Natural killer cell (primary cell): Measurements from ENCODE around the gene GALNT5. TPM values are rescaled to one million over a fixed set of nuclear protein-coding genes. Genes with fewer than 3 reads are reported as not detected.

ENCODE experiments used
- ATAC-seq, 3 donors: fragments of 150-1000 bp in 2 of 3; fragments of 200-7000 bp in 1 of 3; cut with Tn5 transposase; 1 replicate in 1 of 3; 2 replicates in 2 of 3; pipeline ENCODE4 v1.10.0; 2021; ENCODE audit warnings: mild to moderate bottlenecking in 2 of 3, moderate library complexity in 2 of 3
- DNase-seq, 2 donors: peaks; one replicate each; pipeline versions ENCODE4 v3.0.0 to v3.0.0-alpha.2; 2013 to 2021; ENCODE audit warnings: mixed read lengths in 1 of 2
- H3K27ac ChIP-seq: one replicate; pipeline ENCODE4 v1.5.1; 2013; ENCODE audit warnings: mild to moderate bottlenecking, low read length
- H3K27me3 ChIP-seq: one replicate; pipeline ENCODE4 v1.6.1; 2013; ENCODE audit warnings: low read length; ENCODE audit not compliant: control insufficient read depth, insufficient read depth
- H3K36me3 ChIP-seq: one replicate; pipeline ENCODE4 v1.6.1; 2013; ENCODE audit warnings: low read length; ENCODE audit not compliant: control insufficient read depth, insufficient read depth
- H3K4me1 ChIP-seq: one replicate; pipeline ENCODE4 v1.6.1; 2013; ENCODE audit warnings: low read length; ENCODE audit not compliant: control insufficient read depth, insufficient read depth
- H3K4me3 ChIP-seq: one replicate; pipeline ENCODE4 v1.5.1; 2013; ENCODE audit warnings: low read length
- H3K9me3 ChIP-seq: one replicate; pipeline ENCODE4 v1.6.1; 2013; ENCODE audit warnings: low read length; ENCODE audit not compliant: control insufficient read depth, insufficient read depth
- H3K27ac Mint-ChIP-seq, 2 donors: one replicate each; pipeline ENCODE4 v1.8.0; 2022; ENCODE audit warnings: mild to moderate bottlenecking in 2 of 2, mixed read lengths in 2 of 2, moderate library complexity in 1 of 2
- H3K27me3 Mint-ChIP-seq, 2 donors: one replicate each; pipeline ENCODE4 v1.8.0; 2022; ENCODE audit warnings: low read depth in 2 of 2, mixed read lengths in 2 of 2
- H3K36me3 Mint-ChIP-seq: one replicate; pipeline ENCODE4 v1.8.0; 2022; ENCODE audit warnings: mixed read lengths
- H3K4me1 Mint-ChIP-seq, 2 donors: one replicate each; pipeline ENCODE4 v1.8.0; 2022; ENCODE audit warnings: mixed read lengths in 2 of 2
- H3K4me3 Mint-ChIP-seq: one replicate; pipeline ENCODE4 v1.8.0; 2022; ENCODE audit warnings: mild to moderate bottlenecking, moderate library complexity, mixed read lengths
- H3K9me3 Mint-ChIP-seq, 2 donors: one replicate each; pipeline ENCODE4 v1.8.0; 2022; ENCODE audit warnings: mixed read lengths in 2 of 2
- WGBS: methylation state at CpG from one replicate; pipeline ENCODE4 v1.1.7; 2013; ENCODE audit warnings: missing lambda C conversion rate; ENCODE audit not compliant: insufficient coverage; 5-methylcytosine and 5-hydroxymethylcytosine counted together
- intact Hi-C: fragments of 100-400 bp; cut with micrococcal nuclease; formaldehyde crosslinking; loops from one replicate; pipeline ENCODE4 v1.14.2; 2022
- total RNA-seq, 4 donors: library from RNA; stranded (reverse); fragments of 120-200 nt in 1 of 4; gene quantifications; one replicate each; pipeline versions ENCODE4 v1.2.3 to v1.2.4, GENCODE V29; 2013 to 2022
- TF ChIP-seq, protein P1 (sequence below): fragments of 200-600 bp; IDR thresholded peaks from one replicate; pipeline ENCODE4 v1.8.0; 2022; ENCODE audit warnings: antibody characterized with exemption

GALNT5 gene
- total RNA-seq, 3 donors from 2014 or later (not counting 1 experiment from before 2014, with no cell fraction given): not detected

DNA sequence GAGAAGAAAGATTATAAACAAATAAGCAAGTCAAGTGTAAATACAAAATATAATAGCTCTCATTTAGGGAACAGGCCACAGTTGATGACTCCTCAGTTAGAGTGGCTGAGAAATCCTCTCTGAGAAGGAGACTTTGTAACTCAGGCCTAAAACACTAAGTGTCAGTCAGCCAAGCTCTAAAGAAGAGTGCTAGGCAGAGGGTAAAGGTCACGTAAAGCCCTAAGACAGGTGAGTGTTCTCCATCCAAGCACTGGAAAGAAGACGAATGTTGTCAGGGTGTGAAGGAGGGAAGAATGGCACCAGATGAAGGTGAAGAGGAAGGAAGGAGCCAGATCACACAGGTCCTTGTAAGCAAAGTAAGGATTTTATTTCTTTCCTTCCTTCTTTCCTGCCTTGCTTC is 43.8 kb downstream of the GALNT5 start:
- Histone ChIP-seq H3K27me3 (no peaks in the 10 kb centered on the region), H3K4me3 (no peak overlapping the region), H3K4me1 (no peaks in the 10 kb centered on the region), H3K36me3 (no peaks in the 10 kb centered on the region), H3K9me3 (no peaks in the 10 kb centered on the region), H3K27ac (no peak overlapping the region)
- intact Hi-C loops: no loop called here
- DNase-seq (no peak), ATAC-seq (no peak)
- 90% methylated on average over 2 of the region's 2 CpGs for WGBS
- Mint-ChIP-seq H3K9me3 (no peaks in the 10 kb centered on the region), H3K36me3 (no peaks in the 10 kb centered on the region), H3K27ac (no peak overlapping the region), H3K27me3 (peaks cover 11 to 33% of the 10 kb centered on the region in 2 donors), H3K4me3 (no peak overlapping the region), H3K4me1 (no peaks in the 10 kb centered on the region)
- TF ChIP-seq, protein P1, sequence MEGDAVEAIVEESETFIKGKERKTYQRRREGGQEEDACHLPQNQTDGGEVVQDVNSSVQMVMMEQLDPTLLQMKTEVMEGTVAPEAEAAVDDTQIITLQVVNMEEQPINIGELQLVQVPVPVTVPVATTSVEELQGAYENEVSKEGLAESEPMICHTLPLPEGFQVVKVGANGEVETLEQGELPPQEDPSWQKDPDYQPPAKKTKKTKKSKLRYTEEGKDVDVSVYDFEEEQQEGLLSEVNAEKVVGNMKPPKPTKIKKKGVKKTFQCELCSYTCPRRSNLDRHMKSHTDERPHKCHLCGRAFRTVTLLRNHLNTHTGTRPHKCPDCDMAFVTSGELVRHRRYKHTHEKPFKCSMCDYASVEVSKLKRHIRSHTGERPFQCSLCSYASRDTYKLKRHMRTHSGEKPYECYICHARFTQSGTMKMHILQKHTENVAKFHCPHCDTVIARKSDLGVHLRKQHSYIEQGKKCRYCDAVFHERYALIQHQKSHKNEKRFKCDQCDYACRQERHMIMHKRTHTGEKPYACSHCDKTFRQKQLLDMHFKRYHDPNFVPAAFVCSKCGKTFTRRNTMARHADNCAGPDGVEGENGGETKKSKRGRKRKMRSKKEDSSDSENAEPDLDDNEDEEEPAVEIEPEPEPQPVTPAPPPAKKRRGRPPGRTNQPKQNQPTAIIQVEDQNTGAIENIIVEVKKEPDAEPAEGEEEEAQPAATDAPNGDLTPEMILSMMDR: no peak

DNA sequence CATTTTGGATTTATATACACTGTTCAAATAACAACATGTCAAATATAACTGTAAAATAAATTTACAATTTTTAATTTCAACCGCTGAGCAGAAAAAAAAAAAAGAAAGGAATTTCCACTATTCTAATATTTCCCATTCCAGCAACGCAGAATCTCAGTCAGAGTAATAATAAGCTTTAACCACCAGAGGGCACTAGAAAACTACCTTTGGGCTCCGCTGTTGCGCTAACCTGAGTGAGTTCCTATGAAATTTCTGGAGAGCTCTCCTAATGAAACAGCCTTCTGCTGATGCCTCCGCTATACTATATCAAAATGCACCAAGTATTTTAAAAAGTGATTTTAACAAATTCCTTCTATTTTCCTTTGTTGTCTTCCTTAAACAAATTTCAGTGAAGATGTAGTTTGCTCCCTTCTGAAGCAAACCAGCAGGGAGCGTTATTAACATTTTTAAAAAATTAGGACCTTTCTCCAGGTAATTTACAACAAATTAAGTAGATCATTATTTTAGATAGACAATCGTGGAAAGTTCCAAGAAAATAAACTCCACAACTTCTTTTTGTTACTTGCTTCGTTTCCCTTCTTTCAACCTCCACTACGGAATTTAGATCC is 45.1 kb downstream of the GALNT5 start:
- Histone ChIP-seq H3K27me3 (no peaks in the 10 kb centered on the region), H3K27ac (no peak overlapping the region), H3K4me3 (no peak overlapping the region), H3K36me3 (no peaks in the 10 kb centered on the region), H3K4me1 (no peaks in the 10 kb centered on the region), H3K9me3 (no peaks in the 10 kb centered on the region)
- DNase-seq: peak in 1 of 2 donors; percentile 77
- Mint-ChIP-seq H3K36me3 (no peaks in the 10 kb centered on the region), H3K4me1 (no peaks in the 10 kb centered on the region), H3K27me3 (peaks cover 8 to 32% of the 10 kb centered on the region in 2 donors), H3K4me3 (no peak overlapping the region), H3K9me3 (no peaks in the 10 kb centered on the region), H3K27ac (no peak overlapping the region)
- TF ChIP-seq, protein P1: peak; percentile 97
- ATAC-seq: peak; percentile 72 to 87 (median 75)
- WGBS: 9% methylated on average over 5 of the region's 9 CpGs
- intact Hi-C loops: loop anchor here (1.0 to 2.0 kb wide), 3 partner anchors 291 to 1452 kb away; no protein-coding TSS in a partner anchor

DNA sequence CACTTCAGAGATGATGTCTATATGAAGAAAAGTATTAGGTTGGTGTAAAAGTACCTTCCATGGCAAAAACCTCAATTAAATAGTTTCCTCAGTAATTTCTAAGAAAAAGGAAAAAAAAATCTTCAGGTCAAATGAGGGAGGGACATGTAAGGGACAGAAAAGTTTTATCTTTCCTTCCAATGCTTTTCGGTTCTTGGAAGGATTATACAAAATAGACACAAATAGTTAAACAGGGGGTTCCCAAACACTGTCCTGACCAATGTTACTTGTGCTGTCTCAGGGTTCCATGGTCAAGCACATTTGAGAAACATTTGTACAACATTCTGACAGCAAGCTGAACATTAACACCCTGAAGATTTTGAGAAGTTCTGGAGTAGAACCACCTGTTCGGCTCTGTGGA is 46.1 kb downstream of the GALNT5 start:
- TF ChIP-seq, protein P1: no peak
- Histone ChIP-seq H3K36me3 (no peaks in the 10 kb centered on the region), H3K27ac (no peak overlapping the region), H3K4me1 (no peaks in the 10 kb centered on the region), H3K9me3 (no peaks in the 10 kb centered on the region), H3K4me3 (no peak overlapping the region), H3K27me3 (no peaks in the 10 kb centered on the region)
- H3K36me3 Mint-ChIP-seq: no peaks in the 10 kb centered on the region
- ATAC-seq: no peak
- 75% methylated on average over 2 of the region's 2 CpGs for WGBS
- H3K9me3 Mint-ChIP-seq: no peaks in the 10 kb centered on the region
- intact Hi-C loops: loop anchor here (2.0 kb wide), 1 partner anchor 1451 kb away; no protein-coding TSS in a partner anchor
- peaks cover 5 to 31% of the 10 kb centered on the region in 2 donors for H3K27me3 Mint-ChIP-seq
- no peak overlapping the region for H3K27ac Mint-ChIP-seq
- H3K4me3 Mint-ChIP-seq: no peak overlapping the region
- no peaks in the 10 kb centered on the region for H3K4me1 Mint-ChIP-seq
- DNase-seq: no peak
